Upper lobe of right lung (tissue), 1 donor: ENCODE measurements around the gene ASF1A. TPM values are rescaled to one million over a fixed set of nuclear protein-coding genes. Genes with fewer than 3 reads are reported as not detected.
"Not testable (repeated sequence)": the region's sequence is repeated elsewhere in the genome, so short reads cannot be mapped to it uniquely, and the experiment has no call there.

ENCODE experiments used
- ATAC-seq: fragments of 200-7000 bp; cut with Tn5 transposase; one replicate; pipeline ENCODE4 v1.9.1; 2020; ENCODE audit warnings: mild to moderate bottlenecking, moderate library complexity
- DNase-seq: peaks from one replicate; pipeline ENCODE4 v3.0.0-alpha.2; 2020
- H3K27ac ChIP-seq: fragments of 200-600 bp; one replicate; pipeline ENCODE4 v1.8.0; 2022
- H3K27me3 ChIP-seq: fragments of 200-600 bp; one replicate; pipeline ENCODE4 v1.8.0; 2022; ENCODE audit warnings: mild to moderate bottlenecking
- H3K36me3 ChIP-seq: fragments of 200-600 bp; one replicate; pipeline ENCODE4 v1.8.0; 2022
- H3K4me1 ChIP-seq: fragments of 200-600 bp; one replicate; pipeline ENCODE4 v1.8.0; 2022
- H3K4me3 ChIP-seq: fragments of 200-600 bp; one replicate; pipeline ENCODE4 v1.8.0; 2022; ENCODE audit warnings: mild to moderate bottlenecking
- H3K9me3 ChIP-seq: fragments of 200-600 bp; one replicate; pipeline ENCODE4 v1.8.0; 2022
- CTCF ChIP-seq: fragments of 200-600 bp; IDR thresholded peaks from one replicate; pipeline ENCODE4 v1.8.0; 2022; ENCODE audit warnings: antibody characterized with exemption
- intact Hi-C: fragments of 100-400 bp; cut with DNase I; formaldehyde crosslinking; loops from one replicate; pipeline ENCODE4 v1.11.0; 2022
- total RNA-seq: library from RNA; stranded (reverse); fragmentation: NEBNext Ultra II Directional; extraction: Animal tissue kit (Norgen Biotek cat#: 25700); gene quantifications from one replicate; pipeline ENCODE4 v1.2.1, GENCODE V29; 2021
- donor health status: DM: no; HTN: yes; CAD: no; lungs with severe emphysema.

ASF1A gene
- total RNA-seq, 1 donor from 2014 or later: 22.9 TPM

GRCh38 chr6:118860363-118860762, 33.6 kb upstream of the ASF1A start:
- no peaks in the 10 kb centered on the region for H3K36me3 ChIP-seq
- H3K9me3 ChIP-seq: no peaks in the 10 kb centered on the region
- intact Hi-C loops: no loop called here
- H3K4me1 ChIP-seq: peaks cover 12% of the 10 kb centered on the region
- ATAC-seq: no peak
- no peaks in the 10 kb centered on the region for H3K27me3 ChIP-seq
- no peak overlapping the region for H3K4me3 ChIP-seq
- H3K27ac ChIP-seq: no peak overlapping the region
- no peak for TF ChIP-seq CTCF
- DNase-seq: no peak

- no peaks in the 10 kb centered on the region for H3K9me3 ChIP-seq
- intact Hi-C loops: no loop called here
- no peak overlapping the region for H3K4me3 ChIP-seq
- ATAC-seq (no peak), DNase-seq (no peak)
- TF ChIP-seq CTCF: no peak
- H3K27me3 ChIP-seq: no peaks in the 10 kb centered on the region
- H3K36me3 ChIP-seq: no peaks in the 10 kb centered on the region
- peaks cover 12% of the 10 kb centered on the region for H3K4me1 ChIP-seq
- no peak overlapping the region for H3K27ac ChIP-seq
These were observed 33.1 kb upstream of the ASF1A start for GRCh38 chr6:118860880-118861279.

GRCh38 chr6:118862443-118862842, 31.5 kb upstream of the ASF1A start:
- Histone ChIP-seq H3K4me1 (peaks cover 12% of the 10 kb centered on the region), H3K9me3 (no peaks in the 10 kb centered on the region), H3K27me3 (no peaks in the 10 kb centered on the region), H3K27ac (no peak overlapping the region), H3K4me3 (no peak overlapping the region), H3K36me3 (no peaks in the 10 kb centered on the region)
- no peak for ATAC-seq
- no peak for DNase-seq
- no peak for TF ChIP-seq CTCF
- intact Hi-C loops: no loop called here

- Histone ChIP-seq H3K4me3 (no peak overlapping the region), H3K36me3 (no peaks in the 10 kb centered on the region), H3K9me3 (no peaks in the 10 kb centered on the region), H3K27me3 (no peaks in the 10 kb centered on the region), H3K27ac (no peak overlapping the region), H3K4me1 (peaks cover 12% of the 10 kb centered on the region)
- no peak for DNase-seq
- intact Hi-C loops: no loop called here
- no peak for TF ChIP-seq CTCF
- peak; percentile 65 for ATAC-seq
These were observed 29.4 kb upstream of the ASF1A start for GRCh38 chr6:118864341-118865099.

GRCh38 chr6:118865100-118865391, 28.9 kb upstream of the ASF1A start:
- Histone ChIP-seq H3K4me1 (peaks cover 12% of the 10 kb centered on the region), H3K36me3 (no peaks in the 10 kb centered on the region), H3K27me3 (no peaks in the 10 kb centered on the region), H3K9me3 (no peaks in the 10 kb centered on the region), H3K27ac (no peak overlapping the region), H3K4me3 (no peak overlapping the region)
- TF ChIP-seq CTCF: no peak
- DNase-seq (no peak), ATAC-seq (no peak)
- intact Hi-C loops: no loop called here

GRCh38 chr6:118867181-118867580, 26.8 kb upstream of the ASF1A start:
- no peak for TF ChIP-seq CTCF
- ATAC-seq: no peak
- H3K27me3 ChIP-seq: no peaks in the 10 kb centered on the region

GRCh38 chr6:118868901-118869300, 25.1 kb upstream of the ASF1A start:
- H3K4me3 ChIP-seq, H3K36me3 ChIP-seq, H3K9me3 ChIP-seq, H3K27me3 ChIP-seq, DNase-seq, ATAC-seq, intact Hi-C loops, H3K27ac ChIP-seq: not testable (repeated sequence)
- H3K4me1 ChIP-seq: peaks cover 16% of the 10 kb centered on the region

More at GRCh38 chr6:118867181-118867580, 26.8 kb upstream of the ASF1A start:
- H3K36me3 ChIP-seq: no peaks in the 10 kb centered on the region
- H3K4me3 ChIP-seq: no peak overlapping the region
- peaks cover 16% of the 10 kb centered on the region for H3K4me1 ChIP-seq
- no peak for DNase-seq
- no peaks in the 10 kb centered on the region for H3K9me3 ChIP-seq
- H3K27ac ChIP-seq: no peak overlapping the region
- intact Hi-C loops: no loop called here
